Astrocyte of the spinal cord (primary cell): ENCODE data around the gene ETDC.
"Not testable (repeated sequence)": the region's sequence is repeated elsewhere in the genome, so short reads cannot be mapped to it uniquely, and the experiment has no call there.

Experiments
- DNase-seq: peaks from one replicate; pipeline ENCODE4 v3.0.0; 2011; ENCODE audit warnings: low read depth, low spot score
- H3K4me3 ChIP-seq: 2 replicates; pipeline ENCODE4 v1.5.1; 2011; ENCODE audit warnings: low read depth, mild to moderate bottlenecking, low read length, moderate library complexity
- in situ Hi-C: cut with HindIII; loops from 2 replicates; pipeline ENCODE4 v1.10.0; 2017; ENCODE audit warnings: low sequenced_read_pairs
- TF ChIP-seq, protein P1 (sequence below): IDR thresholded peaks from 2 replicates; pipeline ENCODE4 v1.5.1; 2012; ENCODE audit warnings: low read depth, mild to moderate bottlenecking, low read length, inconsistent platforms

Gene ETDC

DNA sequence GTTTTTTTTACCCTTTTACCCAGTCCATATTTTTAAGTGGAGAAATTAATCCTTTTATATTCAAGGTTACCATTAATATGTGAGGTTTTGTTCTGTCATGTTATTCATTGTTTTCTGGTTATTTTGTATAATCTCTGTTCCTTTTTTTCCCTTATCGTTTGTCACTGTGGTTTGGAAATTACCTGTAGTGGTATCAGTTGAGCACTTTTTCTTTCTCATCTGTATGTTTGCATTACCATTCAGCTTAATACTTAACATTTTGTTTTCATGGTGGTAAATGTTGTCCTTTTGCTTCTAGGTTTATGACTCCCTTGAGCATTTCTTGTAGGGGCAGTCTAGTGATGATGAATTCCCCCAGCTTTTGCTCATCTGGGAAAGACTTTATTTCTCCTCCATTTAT, 6.6 kb downstream of the ETDC start:
- no peak overlapping the region for H3K4me3 ChIP-seq
- in situ Hi-C loops, result no loop called here
- DNase-seq, result no peak
- TF ChIP-seq, protein P1, sequence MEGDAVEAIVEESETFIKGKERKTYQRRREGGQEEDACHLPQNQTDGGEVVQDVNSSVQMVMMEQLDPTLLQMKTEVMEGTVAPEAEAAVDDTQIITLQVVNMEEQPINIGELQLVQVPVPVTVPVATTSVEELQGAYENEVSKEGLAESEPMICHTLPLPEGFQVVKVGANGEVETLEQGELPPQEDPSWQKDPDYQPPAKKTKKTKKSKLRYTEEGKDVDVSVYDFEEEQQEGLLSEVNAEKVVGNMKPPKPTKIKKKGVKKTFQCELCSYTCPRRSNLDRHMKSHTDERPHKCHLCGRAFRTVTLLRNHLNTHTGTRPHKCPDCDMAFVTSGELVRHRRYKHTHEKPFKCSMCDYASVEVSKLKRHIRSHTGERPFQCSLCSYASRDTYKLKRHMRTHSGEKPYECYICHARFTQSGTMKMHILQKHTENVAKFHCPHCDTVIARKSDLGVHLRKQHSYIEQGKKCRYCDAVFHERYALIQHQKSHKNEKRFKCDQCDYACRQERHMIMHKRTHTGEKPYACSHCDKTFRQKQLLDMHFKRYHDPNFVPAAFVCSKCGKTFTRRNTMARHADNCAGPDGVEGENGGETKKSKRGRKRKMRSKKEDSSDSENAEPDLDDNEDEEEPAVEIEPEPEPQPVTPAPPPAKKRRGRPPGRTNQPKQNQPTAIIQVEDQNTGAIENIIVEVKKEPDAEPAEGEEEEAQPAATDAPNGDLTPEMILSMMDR, result no peak

DNA sequence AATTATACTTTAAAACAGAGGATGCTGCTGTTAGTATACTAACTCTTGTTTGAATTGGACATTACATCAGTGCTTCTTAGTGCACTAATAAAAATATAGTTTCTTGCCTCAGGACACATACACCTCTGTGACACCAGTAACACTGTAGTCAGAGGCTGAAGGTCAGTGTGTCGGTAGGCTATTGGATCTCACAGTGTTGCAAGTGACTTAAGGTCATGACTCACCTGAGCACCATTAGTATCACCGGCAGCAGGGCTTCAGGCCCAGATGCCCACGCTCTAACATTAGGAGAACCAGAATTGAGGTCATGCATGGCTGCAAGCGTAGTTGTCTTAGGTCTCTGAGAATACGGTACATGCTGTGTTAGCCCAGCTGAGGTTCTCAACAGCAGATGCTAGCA, 15.2 kb downstream of the ETDC start:
- DNase-seq, result no peak
- H3K4me3 ChIP-seq, result no peak overlapping the region
- in situ Hi-C loops, result no loop called here
- TF ChIP-seq, protein P1, result no peak

DNA sequence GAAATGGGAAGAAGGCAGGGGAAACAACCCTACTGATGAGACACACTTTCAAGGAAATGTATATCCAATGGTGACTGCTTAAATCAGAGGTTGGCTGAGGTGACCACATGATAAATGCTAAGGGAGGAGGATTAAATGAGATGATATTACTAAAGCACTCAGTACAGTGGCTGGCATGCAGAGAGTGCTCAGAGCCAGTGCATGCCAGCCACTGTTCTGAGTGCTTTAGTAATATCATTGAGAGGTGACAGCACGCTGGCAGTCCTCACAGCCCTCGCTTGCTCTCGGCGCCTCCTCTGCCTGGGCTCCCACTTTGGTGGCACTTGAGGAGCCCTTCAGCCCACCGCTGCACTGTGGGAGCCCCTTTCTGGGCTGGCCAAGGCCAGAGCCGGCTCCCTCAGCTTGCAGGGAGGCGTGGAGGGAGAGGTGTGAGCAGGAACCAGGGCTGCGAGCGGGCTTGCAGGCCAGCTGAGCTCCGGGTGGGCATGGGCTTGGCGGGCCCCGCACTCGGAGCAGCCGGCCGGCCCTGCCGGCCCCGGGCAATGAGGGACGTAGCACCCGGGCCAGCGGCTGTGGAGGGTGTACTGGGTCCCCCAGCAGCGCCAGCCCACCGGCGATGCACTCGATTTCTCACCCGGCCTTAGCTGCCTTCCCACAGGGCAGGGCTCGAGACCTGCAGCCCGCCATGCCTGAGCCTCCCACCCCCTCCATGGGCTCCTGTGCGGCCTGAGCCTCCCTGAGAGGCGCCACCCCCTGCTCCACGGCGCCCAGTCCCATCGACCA, 15.9 kb downstream of the ETDC start:
- in situ Hi-C loops, DNase-seq, H3K4me3 ChIP-seq: not testable (repeated sequence)

DNA sequence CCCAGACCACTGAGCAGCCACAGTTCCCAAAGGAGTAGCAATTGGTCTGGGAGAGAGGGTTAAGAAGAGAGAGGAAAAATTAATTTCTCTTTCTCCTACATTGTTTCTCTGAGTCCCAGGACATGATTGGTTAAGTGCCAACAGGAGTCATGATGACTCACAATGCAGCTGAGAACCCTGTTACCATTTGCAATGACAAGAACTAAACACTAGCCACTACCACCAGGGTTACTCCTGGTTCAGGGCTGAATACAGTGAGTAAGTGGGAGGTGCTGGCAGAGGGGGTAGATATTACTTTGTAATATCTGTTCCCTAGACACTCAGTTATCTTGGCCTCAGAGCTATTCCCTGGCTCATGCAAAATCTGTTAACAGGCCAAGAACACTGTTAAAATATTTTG, 18.0 kb downstream of the ETDC start:
- TF ChIP-seq, protein P1, result no peak
- peak; percentile 86 for DNase-seq
- in situ Hi-C loops, result no loop called here
- H3K4me3 ChIP-seq, result no peak overlapping the region

DNA sequence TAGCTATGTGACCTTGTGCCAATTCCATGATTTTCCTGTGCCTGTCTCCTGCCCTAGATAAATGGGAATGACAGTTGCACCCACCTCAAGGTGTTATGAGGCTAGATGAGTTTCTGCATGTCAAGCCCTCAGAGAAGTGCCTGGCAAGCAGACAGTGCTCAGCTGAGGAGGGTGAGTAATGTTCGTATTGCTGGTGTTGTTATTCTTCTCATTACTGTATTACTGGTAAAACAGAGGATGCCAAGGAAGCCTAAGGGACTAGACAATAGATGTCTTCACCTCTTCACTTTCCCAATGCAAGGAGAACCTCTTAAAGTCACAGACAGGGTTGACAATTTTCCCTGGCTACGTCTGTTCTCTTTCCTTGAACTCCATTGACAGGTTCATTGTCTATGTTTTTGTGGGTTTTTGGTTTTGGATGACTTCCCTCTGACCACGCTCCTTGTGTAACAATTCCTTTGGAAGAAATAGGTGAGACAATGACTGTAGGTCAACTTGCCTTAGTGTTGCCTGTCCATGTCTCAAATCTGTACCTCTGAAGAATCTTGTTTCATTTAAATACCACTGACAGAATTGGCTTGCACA, 19.2 kb downstream of the ETDC start:
- TF ChIP-seq, protein P1, result no peak
- no peak overlapping the region for H3K4me3 ChIP-seq
- in situ Hi-C loops, result no loop called here
- DNase-seq, result peak; percentile 20

DNA sequence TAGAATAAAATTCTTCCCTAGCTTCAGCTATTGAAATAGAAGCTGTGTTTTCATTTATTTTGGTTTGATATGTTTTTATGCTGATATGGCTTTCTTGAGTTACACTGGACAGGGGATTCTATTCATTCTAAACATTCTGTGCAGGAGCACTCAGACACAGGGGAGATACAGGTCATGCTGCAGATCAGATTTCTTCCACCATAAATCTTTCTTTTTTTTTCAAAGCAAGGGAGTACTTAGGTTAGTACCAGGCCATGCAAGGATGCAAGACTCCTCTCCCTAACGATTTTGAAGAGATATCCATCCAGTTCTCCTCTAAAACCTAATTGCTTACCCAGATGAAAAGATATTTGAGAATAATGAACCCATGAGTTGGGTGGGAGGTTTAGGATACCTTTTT, 21.4 kb downstream of the ETDC start:
- in situ Hi-C loops, result no loop called here
- H3K4me3 ChIP-seq, result no peak overlapping the region

DNA sequence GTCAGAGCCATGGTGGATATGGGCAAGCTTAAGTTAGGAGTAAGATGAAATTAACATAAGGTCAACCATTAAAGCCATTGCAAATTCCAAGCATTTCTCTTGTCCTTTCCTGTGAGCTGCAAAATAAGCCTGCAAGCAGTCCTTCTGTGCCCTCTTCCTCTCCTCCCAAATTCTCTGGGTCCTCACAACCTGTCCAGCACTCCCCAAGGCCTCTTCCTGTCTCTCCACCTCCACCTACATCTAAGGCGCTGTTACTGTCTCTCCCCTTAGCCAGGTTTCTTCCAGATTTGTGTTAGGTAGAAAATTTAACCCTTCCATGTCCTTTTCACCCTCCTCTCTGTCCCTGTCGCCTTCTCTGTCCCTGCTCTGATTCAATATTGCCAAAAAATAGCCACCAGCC, 22.2 kb downstream of the ETDC start:
- H3K4me3 ChIP-seq, result no peak overlapping the region
- DNase-seq, result no peak
- TF ChIP-seq, protein P1, result no peak
- in situ Hi-C loops, result no loop called here

More for the DNA sequence above, 21.4 kb downstream of the ETDC start:
- no peak for DNase-seq
- TF ChIP-seq, protein P1, result no peak
